Measurements from ENCODE around the gene SLC46A3.
A peak's percentile ranks its signal among the peaks of the same experiment; 100 is the strongest.

The SLC46A3 gene

GRCh38 chr13:28679628-28680027 lies 39.1 kb downstream of the SLC46A3 start:
- no peak for DNase-seq

- DNase-seq: no peak
Observed at GRCh38 chr13:28678809-28679208, 40.0 kb downstream of the SLC46A3 start.

DNA sequence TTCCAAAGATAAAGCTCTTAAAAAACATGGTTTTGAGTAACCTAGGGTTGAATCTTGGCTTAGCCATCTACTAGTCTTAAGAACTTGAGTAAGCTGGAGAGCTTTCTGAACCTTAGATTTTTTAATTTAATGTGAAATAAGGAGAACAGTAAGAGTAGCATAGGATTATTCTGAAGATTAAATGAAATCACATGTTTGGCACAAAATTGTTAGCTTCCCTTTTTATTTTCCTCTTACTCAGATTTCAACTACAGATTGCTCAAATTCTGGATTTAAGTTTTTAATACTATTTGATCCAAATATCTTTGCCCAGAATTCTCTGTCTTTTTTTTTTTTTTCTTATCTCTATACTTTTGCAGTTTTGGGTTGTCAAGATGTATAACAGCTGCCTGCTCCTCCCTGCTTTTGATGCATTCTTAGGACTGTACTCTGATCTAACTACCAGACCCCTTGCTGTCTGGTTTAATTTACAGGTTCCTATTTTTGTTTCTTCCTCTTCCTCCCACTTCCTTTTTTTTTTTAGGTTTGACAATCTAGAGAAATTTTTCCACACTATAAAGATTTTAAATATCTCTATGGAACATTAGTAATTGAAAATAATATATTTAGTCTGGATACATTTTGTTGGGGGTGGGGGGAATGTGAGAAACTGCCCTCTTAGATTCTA lies 47.5 kb downstream of the SLC46A3 start:
- DNase-seq: no peak

- no peak for DNase-seq
Observed at GRCh38 chr13:28666897-28667488, 51.8 kb downstream of the SLC46A3 start.

GRCh38 chr13:28659621-28659970 lies 59.2 kb downstream of the SLC46A3 start:
- no peak for DNase-seq

DNA sequence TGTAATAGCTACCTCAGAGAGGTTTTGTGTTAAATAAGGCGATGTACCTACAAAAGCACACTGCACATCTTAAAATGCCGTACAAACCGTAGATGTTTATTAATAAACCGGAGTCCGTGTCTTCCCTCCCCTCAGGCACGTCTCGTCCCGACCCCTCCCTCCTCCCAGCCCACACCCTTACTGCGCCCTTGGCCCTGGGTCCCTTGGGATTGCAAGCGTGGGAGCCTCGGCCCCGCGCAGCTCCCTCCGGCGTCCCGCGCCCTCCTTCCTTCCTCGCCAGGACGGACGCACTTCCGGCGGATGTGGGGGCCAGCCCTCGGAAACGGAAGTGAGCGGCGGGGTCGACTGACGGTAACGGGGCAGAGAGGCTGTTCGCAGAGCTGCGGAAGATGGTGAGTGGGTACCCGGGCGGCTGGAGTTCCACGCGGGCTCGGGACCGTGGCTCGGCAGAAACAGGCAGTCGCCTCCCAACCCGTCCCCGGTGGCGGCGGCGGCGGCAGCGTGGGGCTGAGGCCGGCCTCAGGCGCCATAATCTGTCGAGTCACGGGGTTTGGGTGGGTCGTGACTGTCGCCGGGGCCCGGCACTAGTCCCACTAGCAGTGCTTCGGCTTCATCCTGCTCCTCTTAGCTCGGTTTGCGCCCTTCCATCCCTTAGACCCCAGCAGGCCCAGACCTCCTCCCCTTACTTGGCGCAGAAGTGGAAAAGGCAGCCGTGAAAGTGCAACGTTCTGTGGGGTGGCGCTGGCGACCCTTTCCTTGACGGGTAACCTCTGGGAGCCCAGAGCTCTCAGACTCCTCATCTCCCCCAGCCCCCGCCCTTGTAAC lies 59.8 kb downstream of the SLC46A3 start, which contains the start of gene POMP:
TSS of gene POMP (plus strand) at position 335 of the 825 bp plus-strand sequence. CDS start at position 390, 55 bp downstream.
- DNase-seq: peak; percentile 92

DNA sequence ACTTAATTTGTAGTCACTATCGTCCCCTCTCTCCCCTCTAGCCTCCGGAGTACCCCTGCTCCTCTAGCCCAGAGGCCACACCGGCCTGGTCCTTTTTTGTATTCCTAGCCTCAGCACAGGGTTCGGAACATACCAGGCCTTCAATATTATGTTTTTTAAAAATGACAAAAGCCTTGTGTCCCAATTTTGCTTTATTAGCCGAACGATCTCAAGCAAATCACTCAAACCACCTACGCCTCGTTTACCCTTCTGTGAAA lies 60.3 kb downstream of the SLC46A3 start:
- no peak for DNase-seq

DNA sequence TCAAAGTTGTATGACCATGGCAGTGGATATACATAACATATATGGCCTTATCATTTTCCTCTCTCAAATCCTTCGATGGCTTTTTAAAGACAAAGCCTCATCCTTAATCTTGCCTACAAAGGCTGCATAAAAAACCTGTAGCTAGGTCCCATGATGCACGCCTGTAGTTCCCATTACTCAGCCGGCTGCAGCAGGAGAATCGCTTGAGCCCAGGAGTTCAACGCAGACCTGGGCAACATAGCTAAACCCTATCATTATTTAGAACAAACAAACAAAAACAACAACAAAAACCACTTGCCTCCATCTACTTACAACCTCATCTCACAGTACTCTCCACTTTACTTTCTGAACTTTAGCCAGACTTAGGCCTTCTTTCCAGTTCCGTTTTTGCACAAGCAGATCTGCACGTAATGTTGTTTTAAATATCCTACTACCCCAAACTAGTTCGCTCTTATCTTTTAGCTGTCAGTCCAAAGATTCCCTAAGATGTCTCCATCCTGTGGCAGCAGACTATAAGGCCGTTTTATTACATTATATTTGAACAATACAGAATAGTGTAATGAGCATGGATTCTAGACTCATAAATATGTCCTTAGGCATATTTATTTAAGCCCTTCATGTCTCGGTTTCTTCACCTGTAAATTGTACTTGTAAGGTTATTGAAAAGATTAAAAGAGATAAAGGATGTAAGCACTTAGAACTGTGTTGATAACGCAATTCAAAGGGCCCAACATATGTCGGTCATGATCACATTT lies 60.8 kb downstream of the SLC46A3 start:
- no peak for DNase-seq

- DNase-seq: no peak
Observed at GRCh38 chr13:28655561-28655960, 63.2 kb downstream of the SLC46A3 start.

GRCh38 chr13:28654276-28654675 lies 64.5 kb downstream of the SLC46A3 start:
- DNase-seq: no peak

- DNase-seq: no peak
Observed at GRCh38 chr13:28653111-28653510, 65.7 kb downstream of the SLC46A3 start.

GRCh38 chr13:28651810-28652401 lies 66.9 kb downstream of the SLC46A3 start:
- no peak for DNase-seq

- DNase-seq: no peak
Observed at GRCh38 chr13:28650284-28650683, 68.5 kb downstream of the SLC46A3 start.

Data from activated naive CD4-positive, alpha-beta T cell treated with anti-CD3 and anti-CD28 coated beads, Interleukin-2, amount 50 U/mL, for 16 hours (primary cell).